ENCODE measurements around the gene GNAO1. TPM values are rescaled to one million over a fixed set of nuclear protein-coding genes. Genes with fewer than 3 reads are reported as not detected.

GNAO1 gene
- total RNA-seq, 4 donors from 2014 or later: 0.50 to 1.5 (median 0.66) TPM

- TF ChIP-seq CTCF (IDR thresholded peaks at IDR 0.05): no peak
- Histone ChIP-seq H3K27ac (no peak overlapping the region), H3K27me3 (peaks cover 0 to 12% (median 0%) of the 10 kb centered on the region in 4 donors), H3K4me3 (no peak overlapping the region), H3K36me3 (no peaks in the 10 kb centered on the region), H3K4me1 (peaks cover 0 to 21% (median 3%) of the 10 kb centered on the region in 3 donors), H3K9me3 (no peaks in the 10 kb centered on the region)
- 64 to 83% methylated on average over 5 to 7 of the region's 7 CpGs for WGBS, 2 donors
- DNase-seq: no peak
- intact Hi-C loops (cut with DNase I): no loop called here
These were observed 129.7 kb downstream of the GNAO1 start for GRCh38 chr16:56320811-56321558.

GRCh38 chr16:56321571-56321970 lies 130.3 kb downstream of the GNAO1 start:
- no peaks in the 10 kb centered on the region for H3K9me3 ChIP-seq

GRCh38 chr16:56324406-56324805 lies 133.1 kb downstream of the GNAO1 start:
- Histone ChIP-seq H3K9me3 (no peaks in the 10 kb centered on the region), H3K4me1 (peaks cover 0 to 10% (median 0%) of the 10 kb centered on the region in 3 donors), H3K27me3 (peaks cover 0 to 3% (median 0%) of the 10 kb centered on the region in 4 donors), H3K27ac (no peak overlapping the region), H3K4me3 (no peak overlapping the region), H3K36me3 (no peaks in the 10 kb centered on the region)
- DNase-seq: no peak
- 60% methylated on average over 1 of the region's 9 CpGs; no CpG with 5 or more reads in 1 of the 2 donors for WGBS, 2 donors
- intact Hi-C loops (cut with DNase I): no loop called here
- TF ChIP-seq POLR2A (IDR thresholded peaks at IDR 0.05) (no peak), CTCF (IDR thresholded peaks at IDR 0.05) (no peak)

More at GRCh38 chr16:56321571-56321970, 130.3 kb downstream of the GNAO1 start:
- H3K36me3 ChIP-seq: no peaks in the 10 kb centered on the region
- H3K4me3 ChIP-seq: no peak overlapping the region
- H3K27me3 ChIP-seq: peaks cover 0 to 12% (median 0%) of the 10 kb centered on the region in 4 donors
- 83 to 94% methylated on average over 9 of the region's 9 CpGs for WGBS, 2 donors
- intact Hi-C loops (cut with DNase I): no loop called here
- TF ChIP-seq CTCF (IDR thresholded peaks at IDR 0.05): no peak
- H3K27ac ChIP-seq: no peak overlapping the region
- peaks cover 0 to 21% (median 3%) of the 10 kb centered on the region in 3 donors for H3K4me1 ChIP-seq
- no peak for DNase-seq

GRCh38 chr16:56325956-56326355 lies 134.7 kb downstream of the GNAO1 start:
- intact Hi-C loops (cut with DNase I): no loop called here
- Histone ChIP-seq H3K27me3 (no peaks in the 10 kb centered on the region), H3K9me3 (no peaks in the 10 kb centered on the region), H3K4me1 (peaks cover 0 to 18% (median 0%) of the 10 kb centered on the region in 3 donors), H3K36me3 (no peaks in the 10 kb centered on the region), H3K4me3 (no peak overlapping the region), H3K27ac (no peak overlapping the region)
- no peak for TF ChIP-seq CTCF (IDR thresholded peaks at IDR 0.05)
- TF ChIP-seq POLR2A (IDR thresholded peaks at IDR 0.05): no peak
- no peak for DNase-seq
- 92 to 100% methylated on average over 1 to 3 of the region's 6 CpGs for WGBS, 2 donors

GRCh38 chr16:56327071-56327928 lies 136.0 kb downstream of the GNAO1 start:
- 79 to 83% methylated on average over 9 to 10 of the region's 18 CpGs for WGBS, 2 donors
- H3K27me3 ChIP-seq: no peaks in the 10 kb centered on the region
- no peaks in the 10 kb centered on the region for H3K36me3 ChIP-seq
- H3K27ac ChIP-seq: no peak overlapping the region
- intact Hi-C loops (cut with DNase I): no loop called here
- TF ChIP-seq POLR2A (IDR thresholded peaks at IDR 0.05) (no peak), CTCF (IDR thresholded peaks at IDR 0.05) (no peak)
- H3K4me3 ChIP-seq: no peak overlapping the region
- peaks cover 0 to 19% (median 0%) of the 10 kb centered on the region in 3 donors for H3K4me1 ChIP-seq
- no peak for DNase-seq
- H3K9me3 ChIP-seq: no peaks in the 10 kb centered on the region

Measured in esophagus squamous epithelium (tissue), 5 donors.